Measurements from ENCODE around the gene TCL1A.

Gene TCL1A

GRCh38 chr14:95707327-95707726, 6.6 kb downstream of the TCL1A start:
- no peak for DNase-seq (ENCODE audit: low read depth)
- H3K4me3 ChIP-seq (ENCODE audit: low read depth, low read length), result no peak overlapping the region
- no peak for TF ChIP-seq CTCF (conservative IDR thresholded peaks at IDR 0.05; ENCODE audit: low read depth, low read length)

- DNase-seq (ENCODE audit: low read depth), result no peak
- no peak overlapping the region for H3K4me3 ChIP-seq (ENCODE audit: low read depth, low read length)
- no peak for TF ChIP-seq CTCF (conservative IDR thresholded peaks at IDR 0.05; ENCODE audit: low read depth, low read length)
These were observed 8.4 kb downstream of the TCL1A start for GRCh38 chr14:95705518-95705917.

- DNase-seq (ENCODE audit: low read depth), result no peak
- no peak overlapping the region for H3K4me3 ChIP-seq (ENCODE audit: low read depth, low read length)
- TF ChIP-seq CTCF (conservative IDR thresholded peaks at IDR 0.05; ENCODE audit: low read depth, low read length), result no peak
These were observed 10.1 kb downstream of the TCL1A start for GRCh38 chr14:95703805-95704204.

GRCh38 chr14:95703341-95703740, 10.6 kb downstream of the TCL1A start:
- H3K4me3 ChIP-seq (ENCODE audit: low read depth, low read length), result no peak overlapping the region
- TF ChIP-seq CTCF (conservative IDR thresholded peaks at IDR 0.05; ENCODE audit: low read depth, low read length), result no peak
- DNase-seq (ENCODE audit: low read depth), result no peak

- no peak for TF ChIP-seq CTCF (conservative IDR thresholded peaks at IDR 0.05; ENCODE audit: low read depth, low read length)
- peak; percentile 2 for DNase-seq (ENCODE audit: low read depth)
- no peak overlapping the region for H3K4me3 ChIP-seq (ENCODE audit: low read depth, low read length)
These were observed 12.1 kb downstream of the TCL1A start for GRCh38 chr14:95701846-95702221.

GRCh38 chr14:95700221-95700976, 13.5 kb downstream of the TCL1A start:
- no peak for DNase-seq (ENCODE audit: low read depth)
- no peak for TF ChIP-seq CTCF (conservative IDR thresholded peaks at IDR 0.05; ENCODE audit: low read depth, low read length)
- H3K4me3 ChIP-seq (ENCODE audit: low read depth, low read length), result no peak overlapping the region

- TF ChIP-seq CTCF (conservative IDR thresholded peaks at IDR 0.05; ENCODE audit: low read depth, low read length), result no peak
These were observed 14.5 kb downstream of the TCL1A start for GRCh38 chr14:95699412-95699811.

More at GRCh38 chr14:95699412-95699811, 14.5 kb downstream of the TCL1A start:
- no peak for DNase-seq (ENCODE audit: low read depth)
- H3K4me3 ChIP-seq (ENCODE audit: low read depth, low read length), result no peak overlapping the region

Data from choroid plexus epithelial cell (primary cell).